ENCODE data around the gene TNNT2.

DNA sequence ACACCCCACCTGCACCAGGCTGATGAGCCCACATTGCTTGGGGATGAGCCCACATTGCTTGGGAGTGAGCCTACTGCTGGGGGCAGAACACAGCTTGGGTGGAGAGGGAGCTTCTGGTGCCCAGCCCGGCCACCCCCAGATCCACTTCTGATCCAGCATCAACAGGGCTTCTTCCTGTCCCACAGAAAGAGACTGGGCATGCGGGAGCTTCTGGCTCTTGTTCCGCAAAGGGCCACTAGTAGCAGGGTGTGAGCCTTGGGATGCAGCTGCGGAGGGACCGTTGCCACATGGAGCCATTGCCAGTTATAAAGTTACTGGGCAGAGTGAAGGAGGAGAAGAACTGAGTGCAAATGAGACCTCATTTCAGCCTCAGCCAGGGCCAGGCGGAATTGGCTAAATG, 57.8 kb downstream of the TNNT2 start:
- TF ChIP-seq TCF12 (IDR thresholded peaks at IDR 0.05; ENCODE audit: low read depth) (no peak), EGR1 (IDR thresholded peaks at IDR 0.05) (no peak), FOXM1 (IDR thresholded peaks at IDR 0.05; ENCODE audit: borderline replicate concordance, low read depth) (no peak), TAF1 (IDR thresholded peaks at IDR 0.05; ENCODE audit: low read depth) (no peak), YY1 (IDR thresholded peaks at IDR 0.05; ENCODE audit: low read depth) (no peak), EP300 (IDR thresholded peaks at IDR 0.05; ENCODE audit: borderline replicate concordance) (no peak), RAD21 (IDR thresholded peaks at IDR 0.05; ENCODE audit: low read depth) (no peak), NFIC (IDR thresholded peaks at IDR 0.05) (no peak), CEBPB (IDR thresholded peaks at IDR 0.05) (no peak)
- TF ChIP-seq, protein P1, sequence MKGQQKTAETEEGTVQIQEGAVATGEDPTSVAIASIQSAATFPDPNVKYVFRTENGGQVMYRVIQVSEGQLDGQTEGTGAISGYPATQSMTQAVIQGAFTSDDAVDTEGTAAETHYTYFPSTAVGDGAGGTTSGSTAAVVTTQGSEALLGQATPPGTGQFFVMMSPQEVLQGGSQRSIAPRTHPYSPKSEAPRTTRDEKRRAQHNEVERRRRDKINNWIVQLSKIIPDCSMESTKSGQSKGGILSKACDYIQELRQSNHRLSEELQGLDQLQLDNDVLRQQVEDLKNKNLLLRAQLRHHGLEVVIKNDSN (IDR thresholded peaks at IDR 0.05) = no peak
- TF ChIP-seq, protein P2, sequence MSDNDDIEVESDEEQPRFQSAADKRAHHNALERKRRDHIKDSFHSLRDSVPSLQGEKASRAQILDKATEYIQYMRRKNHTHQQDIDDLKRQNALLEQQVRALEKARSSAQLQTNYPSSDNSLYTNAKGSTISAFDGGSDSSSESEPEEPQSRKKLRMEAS (IDR thresholded peaks at IDR 0.05) = no peak
